NCI-H2171 (cell line): Measurements from ENCODE around the gene BANF2.

Source experiments
- DNase-seq: peaks from one replicate; lab custom pipeline; 2025; lab: John Stamatoyannopoulos, UW

The BANF2 gene

GRCh38 chr20:17735959-17736621 lies 36.3 kb downstream of the BANF2 start:
- no peak for DNase-seq

- DNase-seq, result no peak
Observed at GRCh38 chr20:17738154-17738553, 38.4 kb downstream of the BANF2 start.

GRCh38 chr20:17741220-17741619 lies 41.5 kb downstream of the BANF2 start:
- DNase-seq, result no peak

GRCh38 chr20:17742731-17743130 lies 43.0 kb downstream of the BANF2 start:
- no peak for DNase-seq

GRCh38 chr20:17743677-17744076 lies 43.9 kb downstream of the BANF2 start:
- no peak for DNase-seq

- no peak for DNase-seq
Observed at GRCh38 chr20:17747431-17747846, 47.7 kb downstream of the BANF2 start.

- DNase-seq, result no peak
Observed at GRCh38 chr20:17748279-17748678, 48.5 kb downstream of the BANF2 start.

- no peak for DNase-seq
Observed at GRCh38 chr20:17749626-17749977, 49.8 kb downstream of the BANF2 start.

- no peak for DNase-seq
Observed at GRCh38 chr20:17749978-17750721, 50.4 kb downstream of the BANF2 start.

GRCh38 chr20:17750722-17751045 lies 50.9 kb downstream of the BANF2 start:
- no peak for DNase-seq

GRCh38 chr20:17751640-17752039 lies 51.9 kb downstream of the BANF2 start:
- no peak for DNase-seq

GRCh38 chr20:17752459-17752858 lies 52.7 kb downstream of the BANF2 start:
- no peak for DNase-seq

GRCh38 chr20:17753516-17753915 lies 53.8 kb downstream of the BANF2 start:
- no peak for DNase-seq

GRCh38 chr20:17756529-17756928 lies 56.8 kb downstream of the BANF2 start:
- no peak for DNase-seq

GRCh38 chr20:17757496-17757895 lies 57.7 kb downstream of the BANF2 start:
- no peak for DNase-seq

- no peak for DNase-seq
Observed at GRCh38 chr20:17758010-17758409, 58.2 kb downstream of the BANF2 start.

GRCh38 chr20:17758512-17758911 lies 58.7 kb downstream of the BANF2 start:
- DNase-seq, result no peak

- no peak for DNase-seq
Observed at GRCh38 chr20:17759449-17759848, 59.7 kb downstream of the BANF2 start.

- DNase-seq, result no peak
Observed at GRCh38 chr20:17761604-17762003, 61.8 kb downstream of the BANF2 start.

- DNase-seq, result no peak
Observed at GRCh38 chr20:17762243-17762872, 62.6 kb downstream of the BANF2 start.

- no peak for DNase-seq
Observed at GRCh38 chr20:17762873-17763557, 63.2 kb downstream of the BANF2 start.

GRCh38 chr20:17765017-17765416 lies 65.3 kb downstream of the BANF2 start:
- no peak for DNase-seq

GRCh38 chr20:17765584-17765983 lies 65.8 kb downstream of the BANF2 start:
- DNase-seq, result no peak
